Mammary epithelial cell (primary cell): Measurements from ENCODE around the gene SNAP91.

Experiments used
- EZH2 ChIP-seq: IDR thresholded peaks from 2 replicates; pipeline ENCODE4 v1.6.1; 2012; ENCODE audit warnings: low read length, inconsistent platforms, borderline replicate concordance
- TF ChIP-seq, protein P1 (sequence below), 2 donors: IDR thresholded peaks in 1 of 2; conservative IDR thresholded peaks in 1 of 2; 2 replicates each; pipeline ENCODE4 v1.5.1; 2011 to 2012; ENCODE audit warnings: inconsistent platforms in 2 of 2, low read length in 2 of 2, mild to moderate bottlenecking in 2 of 2, control low read depth in 1 of 2, low read depth in 1 of 2; ENCODE audit not compliant: insufficient read depth in 1 of 2; ENCODE audit errors: extremely low read depth in 1 of 2

DNA sequence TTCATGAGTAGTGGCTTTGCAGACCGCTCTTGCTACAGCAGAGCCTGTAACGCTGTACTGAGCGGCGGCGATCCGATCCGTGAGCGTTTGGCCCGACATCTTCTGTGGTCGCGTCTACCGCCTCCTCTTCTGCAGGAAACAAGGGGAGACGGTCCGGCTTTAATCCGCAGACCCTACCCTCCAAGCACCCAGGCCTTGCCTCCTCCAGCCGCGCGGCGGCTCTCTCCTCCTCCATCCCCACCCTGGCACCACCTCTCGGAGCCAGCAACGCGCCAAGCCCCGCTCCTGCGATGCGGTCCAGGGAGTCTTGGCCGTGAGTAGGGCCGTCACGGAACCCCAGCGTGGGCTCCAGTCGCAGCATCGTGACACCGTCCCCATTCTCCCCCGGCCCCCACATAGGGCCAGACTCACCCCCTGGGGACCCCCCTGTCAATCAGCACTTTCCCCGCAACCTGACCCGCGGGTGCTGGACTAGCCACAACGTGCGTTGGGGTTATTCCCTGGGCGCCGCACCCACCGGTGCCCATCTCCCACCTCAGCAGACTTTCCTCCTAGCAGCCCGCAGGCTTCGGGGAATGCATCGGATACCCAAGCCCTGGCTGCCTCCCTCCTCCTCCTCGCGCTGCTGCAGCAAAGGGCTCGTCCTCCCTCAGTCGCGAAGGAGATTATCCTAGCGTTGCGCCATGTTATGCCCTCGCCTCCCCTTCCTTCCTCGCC, 914 bp downstream of the SNAP91 start:
- TF ChIP-seq, protein P1, sequence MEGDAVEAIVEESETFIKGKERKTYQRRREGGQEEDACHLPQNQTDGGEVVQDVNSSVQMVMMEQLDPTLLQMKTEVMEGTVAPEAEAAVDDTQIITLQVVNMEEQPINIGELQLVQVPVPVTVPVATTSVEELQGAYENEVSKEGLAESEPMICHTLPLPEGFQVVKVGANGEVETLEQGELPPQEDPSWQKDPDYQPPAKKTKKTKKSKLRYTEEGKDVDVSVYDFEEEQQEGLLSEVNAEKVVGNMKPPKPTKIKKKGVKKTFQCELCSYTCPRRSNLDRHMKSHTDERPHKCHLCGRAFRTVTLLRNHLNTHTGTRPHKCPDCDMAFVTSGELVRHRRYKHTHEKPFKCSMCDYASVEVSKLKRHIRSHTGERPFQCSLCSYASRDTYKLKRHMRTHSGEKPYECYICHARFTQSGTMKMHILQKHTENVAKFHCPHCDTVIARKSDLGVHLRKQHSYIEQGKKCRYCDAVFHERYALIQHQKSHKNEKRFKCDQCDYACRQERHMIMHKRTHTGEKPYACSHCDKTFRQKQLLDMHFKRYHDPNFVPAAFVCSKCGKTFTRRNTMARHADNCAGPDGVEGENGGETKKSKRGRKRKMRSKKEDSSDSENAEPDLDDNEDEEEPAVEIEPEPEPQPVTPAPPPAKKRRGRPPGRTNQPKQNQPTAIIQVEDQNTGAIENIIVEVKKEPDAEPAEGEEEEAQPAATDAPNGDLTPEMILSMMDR (conservative IDR thresholded peaks at IDR 0.05 in 1 of 2, IDR thresholded peaks at IDR 0.05 in 1 of 2; ENCODE audit: extremely low read depth in 1 of 2, insufficient read depth in 1 of 2, low read depth in 1 of 2, low read length in 2 of 2) = no peak
- peak; percentile 63 for TF ChIP-seq EZH2
